ENCODE results near the gene NLRP12. TPM values are rescaled to one million over a fixed set of nuclear protein-coding genes. Genes with fewer than 3 reads are reported as not detected.

Gene NLRP12
- polyA plus RNA-seq, 2 of the 4 experiments (the other 2 are of a cell fraction) = 0.03 TPM

DNA sequence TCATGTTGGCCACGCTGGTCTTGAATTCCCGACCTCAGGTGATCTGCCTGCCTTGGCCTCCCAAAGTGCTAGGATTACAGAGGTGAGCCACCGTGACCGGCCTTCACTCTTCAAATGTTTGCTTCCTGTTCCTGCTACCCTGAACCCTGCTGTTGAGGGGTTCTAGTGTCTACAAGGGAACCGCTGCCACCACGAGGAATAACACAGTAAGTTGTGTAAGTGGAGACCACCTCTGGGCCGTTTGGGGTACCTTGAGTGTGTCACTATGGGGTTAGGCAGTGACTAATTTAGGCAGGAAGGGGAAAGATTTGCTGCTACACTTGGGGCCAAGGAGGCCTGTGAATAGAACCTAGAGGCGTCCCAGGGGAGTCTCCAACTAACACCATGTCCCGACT lies 41.4 kb upstream of the NLRP12 start (continued):
- TF ChIP-seq CBX8 (IDR thresholded peaks at IDR 0.05) (no peak), POLR2A (IDR thresholded peaks at IDR 0.05; ENCODE audit: low read length) (no peak), EHF (CRISPR knock-in tag; IDR thresholded peaks at IDR 0.05) (no peak; the same call in 1 of the 2 replicates), HOXA7 (CRISPR knock-in tag; IDR thresholded peaks at IDR 0.05) (no peak; the same call in 1 of the 2 replicates), SMC3 (IDR thresholded peaks at IDR 0.05) (no peak; the same call in 2 of the 3 replicates), RNF2 (IDR thresholded peaks at IDR 0.05; ENCODE audit: borderline replicate concordance, low read depth) (no peak), CHD2 (IDR thresholded peaks at IDR 0.05; ENCODE audit: low read length, partially characterized antibody) (no peak), SREBF2 (IDR thresholded peaks at IDR 0.05) (no peak), E2F6 (IDR thresholded peaks at IDR 0.05; ENCODE audit: borderline replicate concordance, low read depth) (no peak), GATA3 (IDR thresholded peaks at IDR 0.05; ENCODE audit: borderline replicate concordance) (no peak), KDM5A (IDR thresholded peaks at IDR 0.05) (no peak), RCOR1 (IDR thresholded peaks at IDR 0.05; ENCODE audit: low read depth, low read length) (no peak), HOXB5 (CRISPR knock-in tag; IDR thresholded peaks at IDR 0.05) (0 out of 2 replicates have a peak, but pooled peaks have one; percentile 62), FOSB (CRISPR knock-in tag; IDR thresholded peaks at IDR 0.05) (no peak), USF2 (IDR thresholded peaks at IDR 0.05) (no peak), FOXS1 (CRISPR knock-in tag; IDR thresholded peaks at IDR 0.05) (no peak), JUNB (IDR thresholded peaks at IDR 0.05) (no peak), PHF8 (IDR thresholded peaks at IDR 0.05; ENCODE audit: borderline replicate concordance, low read depth) (no peak), CTCF (IDR thresholded peaks at IDR 0.05) (no peak), ZFP36 (IDR thresholded peaks at IDR 0.05; ENCODE audit: borderline replicate concordance, partially characterized antibody) (no peak), RAD21 (conservative IDR thresholded peaks at IDR 0.05 in 1 of 2, IDR thresholded peaks at IDR 0.05 in 1 of 2) (0 out of 5 replicates have a peak, but pooled peaks of 1 of the 2 experiments have one; percentile 13), ELK1 (IDR thresholded peaks at IDR 0.05; ENCODE audit: low read depth, low read length) (no peak)
- TF ChIP-seq, protein P1, sequence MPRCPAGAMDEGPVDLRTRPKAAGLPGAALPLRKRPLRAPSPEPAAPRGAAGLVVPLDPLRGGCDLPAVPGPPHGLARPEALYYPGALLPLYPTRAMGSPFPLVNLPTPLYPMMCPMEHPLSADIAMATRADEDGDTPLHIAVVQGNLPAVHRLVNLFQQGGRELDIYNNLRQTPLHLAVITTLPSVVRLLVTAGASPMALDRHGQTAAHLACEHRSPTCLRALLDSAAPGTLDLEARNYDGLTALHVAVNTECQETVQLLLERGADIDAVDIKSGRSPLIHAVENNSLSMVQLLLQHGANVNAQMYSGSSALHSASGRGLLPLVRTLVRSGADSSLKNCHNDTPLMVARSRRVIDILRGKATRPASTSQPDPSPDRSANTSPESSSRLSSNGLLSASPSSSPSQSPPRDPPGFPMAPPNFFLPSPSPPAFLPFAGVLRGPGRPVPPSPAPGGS (IDR thresholded peaks at IDR 0.05) = no peak

DNA sequence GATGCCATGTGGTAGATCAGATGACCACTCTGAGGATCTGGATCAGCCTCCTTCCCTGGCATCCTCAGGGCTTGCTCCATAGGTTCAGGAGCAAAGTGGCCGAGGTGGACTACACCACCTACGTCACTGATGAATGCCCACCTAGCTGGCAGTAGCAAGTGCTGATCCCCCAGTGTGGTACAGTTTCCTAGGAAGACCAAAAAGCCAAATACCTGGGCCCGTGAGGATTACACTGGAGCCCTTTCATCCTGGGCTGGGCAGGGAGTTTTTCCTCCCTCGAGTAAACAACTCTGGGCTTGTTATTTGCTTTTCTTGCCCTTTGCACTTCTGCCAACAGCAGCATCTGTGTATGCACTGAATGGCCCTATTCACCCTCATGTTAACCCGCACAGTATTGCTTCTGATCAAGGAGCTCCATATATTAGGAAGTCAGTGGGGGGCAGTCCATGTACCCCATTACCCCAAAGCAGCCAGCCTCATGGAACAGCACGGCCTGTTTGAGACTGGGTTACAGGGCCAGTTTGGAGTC lies 40.3 kb upstream of the NLRP12 start:
- ATAC-seq (peak; percentile 10 to 18; a peak in 4 of 6 replicates), FAIRE-seq (peak; percentile 92), DNase-seq (ENCODE audit: low read depth in 1 of 2, low spot score in 1 of 2) (peak; percentile 79 to 93)
- Histone ChIP-seq H3K9me3 (no peaks in the 10 kb centered on the region), H3K4me2 (peak overlapping the region; percentile 93), H3K4me3 (0 out of 3 replicates have a peak overlapping the region, but pooled peaks have one; percentile 69), H3K4me1 (peaks cover 29% of the 10 kb centered on the region), H3K27ac (peak overlapping the region; percentile 94)
- ChIA-PET POLR2A (no interaction called here), CTCF (interaction anchor here (1.0 to 3.9 kb wide), 7 partner anchors 12 to 233 kb away, joined by 3 to 27 read pairs (median 6); partner anchors contain the start of gene PRKCG)
- 3% methylated on average over 6 of the region's 6 CpGs for WGBS (ENCODE audit: missing lambda C conversion rate)
- 0 out of 2 replicates have a peak, but pooled peaks have one; percentile 28 for TF ChIP-seq BHLHE40 (IDR thresholded peaks at IDR 0.05; ENCODE audit: low read depth, low read length)
- TF ChIP-seq RARB (CRISPR knock-in tag; IDR thresholded peaks at IDR 0.05) = peak; percentile 59; the same call in 1 of the 2 replicates
- TF ChIP-seq, protein P2, sequence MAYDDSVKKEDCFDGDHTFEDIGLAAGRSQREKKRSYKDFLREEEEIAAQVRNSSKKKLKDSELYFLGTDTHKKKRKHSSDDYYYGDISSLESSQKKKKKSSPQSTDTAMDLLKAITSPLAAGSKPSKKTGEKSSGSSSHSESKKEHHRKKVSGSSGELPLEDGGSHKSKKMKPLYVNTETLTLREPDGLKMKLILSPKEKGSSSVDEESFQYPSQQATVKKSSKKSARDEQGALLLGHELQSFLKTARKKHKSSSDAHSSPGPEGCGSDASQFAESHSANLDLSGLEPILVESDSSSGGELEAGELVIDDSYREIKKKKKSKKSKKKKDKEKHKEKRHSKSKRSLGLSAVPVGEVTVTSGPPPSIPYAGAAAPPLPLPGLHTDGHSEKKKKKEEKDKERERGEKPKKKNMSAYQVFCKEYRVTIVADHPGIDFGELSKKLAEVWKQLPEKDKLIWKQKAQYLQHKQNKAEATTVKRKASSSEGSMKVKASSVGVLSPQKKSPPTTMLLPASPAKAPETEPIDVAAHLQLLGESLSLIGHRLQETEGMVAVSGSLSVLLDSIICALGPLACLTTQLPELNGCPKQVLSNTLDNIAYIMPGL (CRISPR knock-in tag; IDR thresholded peaks at IDR 0.05; ENCODE audit: borderline replicate concordance) = peak; percentile 61; the same call in 1 of the 2 replicates
- TF ChIP-seq RCOR1 (IDR thresholded peaks at IDR 0.05; ENCODE audit: low read depth, low read length) = no peak
- no peak for TF ChIP-seq CBX2 (IDR thresholded peaks at IDR 0.05; ENCODE audit: borderline replicate concordance, low read depth)
- peak; percentile 81 for TF ChIP-seq GATA3 (IDR thresholded peaks at IDR 0.05; ENCODE audit: borderline replicate concordance)
- TF ChIP-seq HEYL (CRISPR knock-in tag; IDR thresholded peaks at IDR 0.05) = no peak; the same call in 1 of the 2 replicates
- TF ChIP-seq CBX8 (IDR thresholded peaks at IDR 0.05) = no peak
- TF ChIP-seq HOXB5 (CRISPR knock-in tag; IDR thresholded peaks at IDR 0.05) = peak; percentile 85; the same call in 1 of the 2 replicates
- TF ChIP-seq, protein P3, sequence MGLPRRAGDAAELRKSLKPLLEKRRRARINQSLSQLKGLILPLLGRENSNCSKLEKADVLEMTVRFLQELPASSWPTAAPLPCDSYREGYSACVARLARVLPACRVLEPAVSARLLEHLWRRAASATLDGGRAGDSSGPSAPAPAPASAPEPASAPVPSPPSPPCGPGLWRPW (IDR thresholded peaks at IDR 0.05) = no peak
- TF ChIP-seq MAZ (IDR thresholded peaks at IDR 0.05; ENCODE audit: borderline replicate concordance, low read depth, low read length) = no peak
- TF ChIP-seq USF2 (IDR thresholded peaks at IDR 0.05) = peak; percentile 60; the same call in 1 of the 2 replicates
